HG02884 (cell line): Measurements from ENCODE around the gene TP73.
A peak's percentile ranks its signal among the peaks of the same experiment; 100 is the strongest.

Source experiments
- ATAC-seq: cut with Tn5 transposase; IDR thresholded peaks from one replicate; pipeline ENCODE4 v1.9.1; 2021; ENCODE audit warnings: mild to moderate bottlenecking, moderate library complexity; ENCODE audit not compliant: unreplicated experiment

The TP73 gene

DNA sequence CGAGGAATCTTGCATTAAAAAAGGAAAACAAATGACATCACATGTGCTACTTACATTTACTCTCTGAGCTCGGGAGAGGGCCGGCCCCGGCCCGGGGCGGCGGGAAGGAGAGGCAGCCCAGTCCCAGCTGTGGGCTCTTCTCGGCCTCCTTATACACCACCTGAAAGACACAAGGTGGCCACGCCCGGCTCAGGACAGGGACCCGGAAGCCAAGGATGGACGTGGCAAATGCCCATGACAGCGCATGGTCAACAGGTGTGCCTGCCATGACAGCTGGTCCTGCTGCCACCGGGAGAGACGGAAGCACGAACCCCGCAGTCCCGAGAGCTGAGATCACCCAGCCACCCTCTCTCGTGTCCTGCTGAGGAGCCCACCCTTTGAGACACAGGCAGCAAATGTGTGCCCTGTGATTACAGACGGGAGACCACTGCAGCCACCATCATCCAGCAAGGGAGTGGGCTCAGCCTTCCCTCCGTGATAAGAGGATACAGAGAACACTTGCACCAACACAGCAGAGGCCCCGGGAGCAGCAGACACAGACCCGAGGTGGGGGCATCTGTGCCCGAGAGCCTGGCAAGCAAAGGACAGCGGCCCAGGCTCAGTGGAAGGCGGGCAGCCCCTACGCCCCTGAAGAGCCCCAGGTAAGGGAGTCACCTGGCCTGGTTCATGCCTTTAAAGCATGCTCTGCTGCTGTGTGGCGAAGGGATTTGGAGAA, 18.8 kb upstream of the TP73 start:
- no peak for ATAC-seq

DNA sequence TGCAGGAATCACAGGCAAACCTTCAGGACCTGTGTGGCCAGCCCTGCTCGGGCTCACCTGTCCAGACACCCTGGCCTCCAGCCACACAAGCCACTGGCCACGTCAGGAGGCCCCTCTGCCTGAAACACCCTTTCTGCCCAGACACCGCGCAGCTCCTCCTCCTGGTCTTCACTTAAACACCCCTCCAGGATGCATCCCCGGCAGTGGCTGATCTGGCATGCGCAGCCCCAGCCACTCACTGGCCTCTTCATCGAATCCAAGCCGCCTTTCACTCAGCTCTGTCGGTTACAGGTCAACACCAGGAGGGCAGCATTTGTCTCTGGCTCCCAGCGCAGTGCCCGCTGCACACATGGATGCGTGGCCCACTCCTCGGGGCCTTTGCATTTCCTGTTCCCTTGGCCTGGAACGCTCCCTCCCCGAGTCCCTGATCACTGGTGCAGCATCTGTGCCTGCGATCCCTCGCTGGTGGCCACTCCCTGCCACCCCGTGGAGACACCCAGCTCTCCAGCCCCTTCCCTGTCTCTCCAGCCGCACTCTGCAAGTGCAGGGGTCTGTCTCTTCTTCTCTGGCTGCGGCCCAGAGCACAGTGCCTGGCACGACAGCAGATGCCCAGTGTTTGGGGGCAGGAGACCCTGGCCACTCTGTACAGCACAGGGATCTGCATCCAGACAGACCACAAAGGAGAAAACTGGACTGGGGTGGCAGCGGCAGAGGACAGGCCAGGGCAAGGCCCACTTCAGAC, 18.1 kb upstream of the TP73 start:
- no peak for ATAC-seq

DNA sequence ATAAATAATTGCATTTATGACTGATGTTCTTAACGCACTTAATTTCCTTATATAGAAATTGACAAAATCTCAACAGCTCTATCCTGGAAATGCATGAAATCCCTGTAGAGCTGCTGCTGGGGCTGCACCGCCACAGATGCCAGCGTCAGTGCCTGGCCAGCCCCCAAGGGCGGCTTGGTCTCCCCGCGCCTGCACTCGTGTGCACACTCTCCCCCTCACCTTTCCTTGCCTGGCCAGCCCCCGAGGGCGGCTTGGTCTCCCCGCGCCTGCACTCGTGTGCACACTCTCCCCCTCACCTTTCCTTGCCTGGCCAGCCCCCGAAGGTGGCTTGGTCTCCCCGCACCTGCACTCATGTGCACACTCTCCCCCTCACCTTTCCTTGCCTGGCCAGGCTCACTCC, 16.2 kb upstream of the TP73 start:
- no peak for ATAC-seq

DNA sequence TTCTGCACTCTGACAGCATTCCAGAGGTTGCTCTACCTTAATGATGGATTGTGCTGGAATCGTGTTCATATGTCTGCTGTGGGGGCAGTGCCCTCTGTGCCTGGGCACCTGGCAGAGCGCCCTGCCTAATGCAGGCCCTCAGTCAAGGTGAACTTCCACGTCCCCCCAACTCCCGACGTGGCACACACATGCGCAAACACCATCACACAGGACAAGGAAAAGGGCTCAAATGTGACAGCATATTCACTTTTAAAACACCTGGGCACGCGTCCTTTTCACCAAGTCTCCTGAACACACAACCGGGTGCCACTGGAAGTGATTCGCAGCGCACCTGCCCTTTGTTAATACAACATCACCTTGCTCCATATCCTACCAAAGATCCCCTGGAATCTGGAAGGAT, 15.8 kb upstream of the TP73 start:
- no peak for ATAC-seq

DNA sequence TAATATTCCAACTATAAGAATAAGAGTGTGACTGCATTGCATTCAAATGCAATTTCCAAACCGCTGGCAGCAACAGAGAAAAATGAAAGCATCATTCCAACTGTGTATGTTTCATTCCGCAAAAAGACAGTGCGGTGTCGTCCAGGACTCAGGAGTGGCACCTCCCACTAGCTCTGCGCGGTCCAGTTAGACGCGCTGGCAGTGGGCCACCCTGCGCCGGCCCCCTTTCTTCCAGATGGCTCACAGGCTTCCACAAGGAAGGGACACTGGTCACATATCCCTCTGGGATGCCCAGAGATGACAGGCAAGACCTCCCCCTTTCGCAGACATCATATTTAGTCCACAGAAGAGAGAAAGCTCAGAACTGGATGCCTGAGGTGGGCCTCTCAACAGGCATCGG, 14.3 kb upstream of the TP73 start:
- no peak for ATAC-seq

DNA sequence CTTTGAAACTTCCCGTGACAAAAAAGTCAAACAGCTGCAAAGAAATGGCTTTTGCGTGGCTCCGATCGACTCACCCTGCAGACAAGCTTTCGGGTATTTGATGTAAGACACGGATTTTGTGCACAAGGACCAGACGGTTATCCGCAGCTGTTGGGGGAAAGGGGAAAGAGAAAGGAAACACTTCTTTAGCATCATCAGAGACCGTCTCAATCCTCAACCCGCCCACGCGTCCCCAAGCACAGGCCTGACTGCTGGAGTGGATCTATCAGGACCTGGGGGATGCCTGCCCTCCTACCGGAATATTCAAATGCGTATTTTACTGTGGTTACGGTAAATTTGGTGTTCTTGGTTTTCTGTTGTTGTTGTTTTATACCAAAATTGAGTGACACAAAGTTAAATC, 13.6 kb upstream of the TP73 start:
- no peak for ATAC-seq

DNA sequence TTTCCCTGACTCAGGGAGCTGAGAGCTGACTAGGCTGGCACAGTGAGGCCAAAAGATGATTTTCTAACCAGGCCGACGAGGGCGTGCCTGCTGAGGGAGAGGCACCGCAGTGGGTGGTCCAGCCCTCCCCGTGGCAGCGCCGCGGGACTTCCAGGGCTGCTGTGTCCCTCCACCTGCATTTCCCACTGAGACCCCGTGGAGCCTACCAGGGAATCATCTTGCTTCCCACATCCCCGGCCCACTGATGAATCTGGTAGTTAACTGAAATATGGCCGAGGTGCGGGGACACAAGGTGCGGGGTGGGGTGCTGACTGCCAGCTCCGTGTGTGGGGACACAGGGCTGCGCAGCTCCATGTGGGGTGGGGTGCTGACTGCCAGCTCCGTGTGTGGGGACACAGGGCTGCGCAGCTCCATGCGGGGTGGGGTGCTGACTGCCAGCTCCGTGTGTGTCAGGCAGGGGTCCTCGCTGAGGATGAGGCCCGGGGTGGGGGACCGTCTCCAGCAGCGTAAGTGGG, 12.9 kb upstream of the TP73 start:
- no peak for ATAC-seq

DNA sequence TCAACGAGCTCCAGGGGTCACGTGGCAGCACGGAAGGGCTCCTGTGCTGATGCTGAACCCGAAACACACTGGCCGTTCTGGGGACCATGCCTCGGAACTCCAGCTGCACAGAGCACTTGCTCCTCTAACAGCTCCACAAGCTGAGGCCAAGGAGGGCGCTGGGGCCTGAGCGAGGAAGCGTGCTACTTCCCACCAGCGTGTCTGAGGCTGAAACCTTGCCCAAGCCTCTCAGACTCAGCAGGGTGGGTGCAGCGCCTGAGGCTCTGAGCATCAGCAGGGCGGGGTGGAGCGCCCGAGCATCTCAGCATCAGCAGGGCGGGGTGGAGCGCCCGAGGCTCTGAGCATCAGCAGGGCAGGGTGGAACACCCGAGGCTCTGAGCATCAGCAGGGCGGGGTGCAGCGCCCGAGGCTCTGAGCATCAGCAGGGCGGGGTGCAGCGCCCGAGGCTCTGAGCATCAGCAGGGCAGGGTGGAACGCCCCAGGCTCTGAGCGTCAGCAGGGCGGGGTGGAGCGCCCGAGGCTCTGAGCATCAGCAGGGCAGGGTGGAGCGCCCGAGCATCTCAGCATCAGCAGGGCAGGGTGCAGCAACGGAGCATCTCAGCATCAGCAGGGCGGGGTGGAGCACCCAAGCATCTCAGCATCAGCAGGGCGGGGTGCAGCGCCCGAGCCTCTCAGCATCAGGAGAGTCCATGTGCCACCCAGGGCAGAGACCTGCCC, 12.0 kb upstream of the TP73 start:
- ATAC-seq, result no peak

DNA sequence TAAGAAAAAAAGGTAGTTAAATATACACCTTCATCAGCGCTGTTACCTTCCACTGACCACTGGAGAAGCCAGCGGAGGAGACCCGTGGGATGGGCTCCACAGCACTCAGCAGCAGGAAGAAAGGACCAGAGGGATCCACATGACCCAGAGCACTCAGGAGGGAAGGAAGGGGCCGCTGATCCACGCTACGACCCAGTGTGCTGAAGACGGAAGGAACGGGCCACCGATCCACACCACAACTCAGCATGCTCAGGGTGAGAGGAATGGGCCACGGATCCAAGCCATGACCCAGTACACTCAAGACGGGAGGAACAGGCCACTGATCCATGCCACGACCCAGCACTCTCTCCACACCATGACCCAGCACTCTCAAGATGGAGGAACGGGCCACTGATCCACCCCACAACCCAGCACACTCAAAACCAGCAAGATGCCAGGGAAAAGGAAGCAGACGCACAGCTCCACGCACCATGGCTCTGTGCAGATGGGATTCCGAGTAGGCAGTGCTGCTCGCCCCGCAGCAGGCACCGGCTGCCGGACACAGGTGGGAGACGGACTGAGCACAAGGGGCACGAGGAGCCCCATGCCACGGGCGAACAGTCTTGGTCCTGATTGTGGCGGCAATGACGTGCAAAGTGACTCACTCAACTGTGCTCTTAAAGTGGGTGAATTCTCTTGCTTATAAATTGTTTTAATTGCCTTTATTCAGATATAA, 11.1 kb upstream of the TP73 start:
- ATAC-seq, result no peak

DNA sequence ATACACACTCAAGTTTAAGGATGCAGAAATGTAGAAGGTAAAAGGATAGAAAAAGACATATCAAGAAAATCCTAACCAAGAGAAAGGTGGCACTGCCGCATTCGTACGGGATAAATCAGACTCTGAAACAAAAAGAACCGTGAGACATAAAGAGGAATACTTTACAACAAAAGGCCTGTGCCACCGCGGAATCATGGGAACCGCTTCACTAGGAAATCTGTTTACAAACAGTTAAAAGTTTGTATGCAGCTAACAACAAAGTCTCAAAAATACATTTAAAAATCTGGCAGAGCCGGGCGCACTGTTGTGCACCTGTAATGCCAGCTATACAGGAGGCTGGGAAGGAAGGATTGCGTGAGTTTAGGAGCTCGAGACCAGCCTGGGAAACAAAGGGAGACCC, 10.5 kb upstream of the TP73 start:
- no peak for ATAC-seq

DNA sequence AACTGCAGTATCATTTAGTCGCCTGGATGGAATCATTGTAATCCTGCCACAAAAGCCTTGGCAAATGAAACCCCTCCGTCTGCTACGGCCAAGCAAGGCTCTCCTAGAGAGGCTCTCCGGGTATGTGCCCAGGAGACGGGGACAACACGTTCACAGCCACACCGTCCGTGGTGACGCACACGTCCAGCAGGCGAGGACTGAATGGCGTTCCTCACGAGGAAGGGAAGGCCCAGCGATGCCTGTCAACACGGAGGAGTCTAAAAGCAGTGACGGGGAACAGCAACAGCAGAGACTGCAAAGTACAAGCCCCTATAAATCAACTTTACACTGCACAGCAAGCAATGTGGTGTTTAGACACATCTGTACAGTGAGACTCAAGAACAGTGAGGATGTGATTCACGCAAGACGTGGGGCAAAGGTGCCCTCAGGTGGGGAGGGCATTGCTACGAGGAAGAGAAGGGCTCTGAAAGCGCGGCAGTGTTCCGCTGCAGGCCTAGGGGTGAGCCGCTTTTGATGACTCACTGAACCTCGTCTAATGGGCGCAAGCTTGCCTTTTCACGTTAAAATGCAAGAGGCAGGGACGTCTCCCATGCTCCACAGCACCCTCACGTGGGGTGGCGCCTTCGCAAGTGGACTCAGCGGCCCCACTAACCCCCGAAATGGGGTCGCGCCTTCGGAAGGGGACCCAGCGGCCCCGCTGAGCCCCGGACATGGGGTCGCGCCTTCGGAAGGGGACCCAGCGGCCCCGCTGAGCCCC, 9.2 kb upstream of the TP73 start:
- no peak for ATAC-seq

DNA sequence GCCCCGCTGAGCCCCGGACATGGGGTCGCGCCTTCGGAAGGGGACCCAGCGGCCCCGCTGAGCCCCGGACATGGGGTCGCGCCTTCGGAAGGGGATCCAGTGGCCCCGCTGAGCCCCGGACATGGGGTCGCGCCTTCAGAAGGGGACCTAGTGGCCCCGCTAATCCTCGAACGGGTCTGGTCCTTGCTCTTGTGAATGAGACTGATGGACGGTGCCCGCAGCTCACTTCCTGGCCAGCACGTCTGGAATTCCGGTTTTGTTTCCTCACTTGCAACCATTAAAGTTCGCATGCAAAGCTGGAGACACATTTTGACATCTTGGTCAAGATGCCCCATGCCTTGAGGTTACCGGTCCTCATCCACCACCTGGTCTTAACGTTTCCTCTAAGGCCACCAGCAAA, 8.0 kb upstream of the TP73 start:
- no peak for ATAC-seq

DNA sequence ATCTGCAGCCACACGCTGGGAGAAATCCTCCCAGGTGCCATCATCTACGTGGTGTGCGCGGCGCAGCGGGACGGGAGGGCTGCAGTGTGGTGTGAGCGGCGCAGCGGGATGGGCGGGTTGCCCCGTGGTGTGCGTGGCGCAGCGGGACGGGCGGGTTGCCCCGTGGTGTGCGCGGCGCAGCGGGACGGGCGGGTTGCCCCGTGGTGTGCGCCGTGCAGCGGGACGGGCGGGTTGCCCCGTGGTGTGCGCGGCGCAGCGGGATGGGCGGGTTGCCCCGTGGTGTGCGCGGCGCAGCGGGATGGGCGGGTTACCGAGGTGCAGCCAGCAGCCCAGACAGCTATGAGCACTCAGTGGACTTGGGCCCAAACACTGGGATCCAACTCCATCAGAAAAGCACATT, 7.1 kb upstream of the TP73 start:
- ATAC-seq, result no peak

DNA sequence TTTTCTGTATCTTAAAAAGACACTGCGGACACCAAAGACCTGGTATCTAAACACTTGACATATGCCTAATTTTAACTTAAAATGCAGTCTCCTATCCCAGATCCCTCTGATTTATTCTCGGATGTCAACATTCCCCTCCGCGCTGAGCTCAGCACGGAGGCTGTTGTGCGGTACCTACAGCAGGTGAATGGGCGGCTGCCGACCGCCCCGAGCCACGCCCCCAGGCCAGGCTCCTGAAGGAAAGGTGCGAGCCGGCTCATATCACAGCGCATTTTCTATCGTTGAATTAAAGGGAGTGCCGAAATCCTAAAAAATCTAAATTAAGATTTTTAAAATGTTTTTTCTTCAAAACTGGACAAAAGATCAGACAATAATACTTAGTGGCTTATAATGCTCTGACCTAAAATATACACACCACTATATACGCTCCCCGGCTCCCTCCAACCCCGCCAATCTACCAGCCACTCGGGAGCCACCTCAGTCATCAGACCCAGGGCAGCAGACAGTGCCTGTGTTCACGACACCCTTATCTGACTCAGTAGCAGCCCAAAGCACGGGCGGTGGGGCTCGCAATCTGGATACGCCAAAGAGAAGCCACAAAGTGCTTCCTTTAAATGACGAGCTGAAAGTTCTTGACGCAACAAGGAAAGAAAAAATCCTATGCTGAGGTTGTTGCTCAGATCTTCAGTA, 6.5 kb upstream of the TP73 start:
- no peak for ATAC-seq

DNA sequence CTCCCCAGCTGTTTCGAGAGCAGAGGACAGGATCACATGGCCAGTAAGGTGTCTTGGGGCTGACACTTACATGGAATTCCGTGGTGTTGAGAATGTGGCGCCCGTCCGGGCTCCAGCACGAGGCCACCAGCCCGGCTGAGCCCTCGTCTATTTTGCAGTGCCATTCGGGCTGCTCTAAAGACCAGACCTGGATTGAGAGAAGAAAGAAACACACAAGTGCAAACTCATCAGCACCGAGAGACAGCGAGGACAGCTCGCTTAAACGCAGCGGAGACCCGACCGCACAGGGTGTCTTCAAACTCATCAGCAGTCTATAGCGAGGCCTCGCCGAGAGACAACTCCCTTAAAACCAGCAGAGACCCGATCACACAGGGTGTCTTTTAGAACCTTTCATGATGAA, 5.7 kb upstream of the TP73 start:
- no peak for ATAC-seq

DNA sequence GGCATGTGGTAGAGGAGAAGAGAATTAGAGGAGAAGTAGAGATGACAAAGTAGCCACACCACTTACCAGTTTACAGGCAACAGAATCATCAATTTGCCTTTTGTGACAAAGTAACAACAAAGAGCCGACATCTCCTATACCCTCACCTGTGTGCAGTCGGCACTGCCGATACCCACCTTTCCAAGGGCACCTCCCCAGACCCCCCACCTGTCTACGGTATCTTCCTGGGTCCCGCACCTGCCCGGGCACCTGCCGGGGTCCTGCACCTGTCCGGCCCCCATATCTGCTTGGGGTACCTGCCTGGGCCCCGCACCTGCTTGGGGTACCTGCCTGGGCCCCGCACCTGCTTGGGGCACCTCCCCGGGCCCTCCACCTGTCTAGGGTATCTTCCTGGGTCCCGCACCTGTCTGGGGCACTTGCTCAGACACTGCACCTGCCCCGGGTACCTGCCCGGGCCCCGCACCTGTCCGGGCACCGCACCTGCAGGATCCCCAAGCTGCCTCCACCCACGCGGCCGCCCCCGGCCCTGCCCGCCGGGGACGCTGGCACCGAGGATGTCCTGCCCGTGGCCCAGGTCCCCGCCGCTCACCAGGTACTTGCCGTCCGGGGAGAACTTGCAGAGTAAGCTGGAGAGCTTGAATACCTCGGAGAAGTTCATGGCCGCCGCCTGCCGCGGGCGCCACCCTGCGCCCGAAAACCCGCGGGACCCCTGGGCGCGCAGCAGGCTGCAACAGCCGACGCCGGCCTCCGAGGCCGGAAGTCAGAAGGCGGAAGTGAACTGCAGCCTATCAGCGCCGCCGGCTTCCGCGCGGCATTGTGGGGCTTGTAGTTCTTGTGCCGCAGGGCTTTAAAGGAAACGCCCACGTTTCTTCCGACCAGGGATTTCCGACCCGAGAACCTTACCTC, 2.7 kb upstream of the TP73 start, which contains the start of gene WRAP73:
Gene WRAP73, minus strand, starts transcription at position 762 of the 906 bp plus-strand sequence. Its CDS starts 104 bp downstream, at position 658.
- ATAC-seq, result peak; percentile 73

DNA sequence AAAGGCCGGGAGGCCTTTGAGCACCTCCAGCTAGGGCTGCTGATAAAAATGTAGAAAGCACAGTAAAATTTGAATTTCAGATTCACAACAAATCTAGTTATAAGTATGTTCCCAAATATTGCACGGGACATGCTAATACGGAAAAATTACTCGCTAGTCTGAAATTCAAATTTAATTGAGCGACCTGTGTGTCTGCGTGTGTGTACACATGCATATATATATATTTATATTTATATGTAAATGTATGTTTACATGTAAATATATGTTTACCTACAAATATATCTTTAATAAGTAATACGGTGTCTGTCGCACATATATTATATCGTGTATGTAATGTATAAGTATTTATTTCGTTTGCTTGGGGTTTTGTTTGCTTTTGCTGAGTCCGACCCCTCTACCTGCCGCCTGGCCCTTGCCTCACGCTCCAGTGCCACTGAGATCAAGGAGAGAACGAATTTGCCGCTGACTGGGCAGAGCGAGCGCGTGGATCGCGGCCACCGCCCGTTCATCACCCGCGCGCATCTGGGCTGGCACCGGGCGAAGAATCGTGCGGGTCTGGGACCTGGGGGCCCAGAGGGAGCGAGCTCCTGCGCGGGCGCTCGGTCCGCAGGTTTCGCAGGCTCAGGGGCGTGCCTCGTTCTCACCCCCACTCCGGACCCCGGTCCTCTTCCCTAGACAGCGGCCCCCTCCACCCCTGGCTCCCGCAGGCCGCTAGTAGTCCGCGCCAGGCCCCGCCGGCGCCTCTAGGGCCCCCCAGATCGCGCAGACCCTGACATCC, 1.9 kb upstream of the TP73 start:
- no peak for ATAC-seq
